KG1 (cell line): ENCODE data around the gene FSTL4.

Experiments used
- DNase-seq: peaks from one replicate; lab custom pipeline; 2025; lab: John Stamatoyannopoulos, UW

FSTL4 gene

DNA sequence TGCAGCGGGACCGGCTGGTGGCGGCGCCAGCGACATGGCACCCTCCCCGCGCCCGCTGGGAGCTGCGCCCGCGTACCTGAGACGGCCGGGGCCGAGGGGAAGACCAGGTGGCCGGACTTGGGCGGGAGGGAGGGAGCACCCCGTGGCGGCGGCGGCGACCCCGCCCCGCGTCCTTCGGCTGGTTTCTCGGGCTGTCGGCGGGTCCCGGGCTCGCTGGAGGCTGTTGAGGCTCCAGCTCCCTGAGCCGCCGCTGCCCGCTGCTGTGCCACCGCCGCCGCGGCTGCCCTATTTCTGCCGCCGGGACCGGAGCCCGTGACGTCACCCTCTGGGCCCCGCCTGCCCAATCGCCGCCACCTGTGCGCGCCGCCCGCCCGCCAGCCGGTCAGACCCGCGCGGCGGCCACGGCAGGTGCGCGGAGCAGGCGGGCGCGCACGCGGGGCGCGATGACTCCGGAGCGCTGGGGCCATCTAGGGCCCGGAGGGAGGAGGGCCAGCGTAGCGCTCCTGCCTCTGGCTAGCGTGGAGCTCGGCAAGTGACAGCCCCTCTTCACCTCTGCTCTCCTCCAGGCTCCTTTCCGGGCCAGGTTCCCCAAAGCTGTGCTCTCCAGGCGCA lies at the start of gene FSTL4:
TSS of gene FSTL4 (minus strand) at position 293 of the 612 bp plus-strand sequence.
- no peak for DNase-seq

DNA sequence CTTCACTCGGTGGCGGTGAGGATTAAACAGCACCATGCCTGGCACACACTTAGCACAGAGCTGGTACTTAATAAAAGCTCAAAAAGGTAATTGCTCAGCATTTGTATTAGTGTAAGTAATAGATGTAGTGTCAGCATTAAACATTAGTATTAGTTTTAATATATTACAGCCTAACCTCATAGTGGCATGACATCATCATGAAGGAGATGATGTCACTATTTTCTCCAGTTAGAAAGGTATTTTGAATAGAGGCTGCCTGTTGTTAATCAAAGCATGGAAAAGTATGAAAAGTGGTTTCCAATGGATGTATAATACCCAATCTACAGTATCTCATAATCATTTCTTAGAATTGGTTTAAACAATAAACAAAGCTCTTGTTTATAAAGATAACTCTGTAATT lies 49.0 kb upstream of the FSTL4 start:
- DNase-seq = no peak

DNA sequence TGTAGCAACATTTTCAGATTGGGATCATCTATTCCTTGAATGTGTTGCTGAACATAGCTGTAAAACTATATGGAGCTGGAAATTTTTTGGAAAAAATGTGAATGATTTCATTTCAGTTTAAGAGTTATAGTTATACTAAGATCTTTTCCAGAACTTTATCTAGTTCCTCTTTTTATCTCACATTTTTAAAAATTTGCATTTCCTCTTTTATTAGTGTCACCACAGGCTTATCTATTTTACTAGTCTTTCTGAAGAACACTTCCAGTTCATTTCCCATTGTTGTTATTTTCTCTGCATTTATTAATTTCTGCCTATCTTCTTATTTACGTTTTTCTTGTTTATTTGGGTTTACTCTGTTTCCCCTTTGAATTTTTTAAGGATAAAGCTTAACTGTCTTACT lies 46.0 kb upstream of the FSTL4 start:
- DNase-seq = no peak

DNA sequence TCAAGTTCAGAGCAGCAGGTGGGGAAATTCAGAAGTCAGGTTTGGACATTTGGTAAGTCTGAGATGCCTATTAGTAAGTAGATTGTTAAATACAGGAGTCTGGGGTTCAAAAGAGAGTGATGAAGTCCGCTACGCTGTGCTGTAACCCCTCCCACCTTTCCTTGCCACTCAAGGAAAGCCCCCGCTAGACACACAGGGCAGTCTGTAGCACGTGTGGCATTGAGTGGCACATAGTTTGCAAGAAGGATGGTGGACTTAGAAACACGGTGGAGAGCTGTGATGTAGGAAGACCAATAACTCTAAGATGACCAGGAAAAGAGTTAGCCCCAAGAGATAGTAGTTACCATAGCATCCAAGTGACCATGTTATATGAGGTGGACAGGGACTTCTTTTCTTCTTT lies 44.7 kb upstream of the FSTL4 start:
- DNase-seq = no peak

DNA sequence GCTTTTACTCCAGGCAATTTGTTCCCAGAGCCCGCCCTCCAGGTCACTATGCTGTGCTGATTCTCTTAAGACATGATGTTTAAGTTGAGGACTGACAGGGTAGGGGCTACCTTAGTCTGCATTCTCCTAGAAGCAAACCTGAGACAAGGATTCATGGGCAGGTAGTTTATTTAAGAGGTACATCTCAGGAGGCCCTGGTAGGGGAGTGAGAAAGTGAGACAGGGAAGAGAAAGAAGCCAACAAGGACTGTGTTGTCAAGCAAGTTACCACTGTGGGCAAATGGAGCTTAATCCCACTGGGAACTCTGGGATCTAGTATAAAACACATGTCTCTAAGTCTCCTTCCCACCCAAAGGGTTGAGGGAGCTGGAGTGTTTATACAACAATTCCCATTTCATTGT lies 43.6 kb upstream of the FSTL4 start:
- DNase-seq = no peak

DNA sequence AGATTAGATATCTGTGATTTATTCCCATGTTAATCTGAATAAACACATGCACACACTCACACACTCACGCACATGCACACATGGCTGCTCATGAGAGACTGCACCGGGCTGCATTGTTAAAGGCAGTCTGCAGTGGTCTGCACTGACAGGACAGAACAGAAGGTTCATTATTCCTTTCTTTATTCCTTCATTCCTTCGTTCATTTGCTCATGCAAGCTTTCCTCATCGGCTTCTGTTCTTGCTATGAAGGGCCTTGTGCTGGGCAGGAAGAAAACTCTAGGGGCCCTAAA lies 41.4 kb upstream of the FSTL4 start:
- no peak for DNase-seq

DNA sequence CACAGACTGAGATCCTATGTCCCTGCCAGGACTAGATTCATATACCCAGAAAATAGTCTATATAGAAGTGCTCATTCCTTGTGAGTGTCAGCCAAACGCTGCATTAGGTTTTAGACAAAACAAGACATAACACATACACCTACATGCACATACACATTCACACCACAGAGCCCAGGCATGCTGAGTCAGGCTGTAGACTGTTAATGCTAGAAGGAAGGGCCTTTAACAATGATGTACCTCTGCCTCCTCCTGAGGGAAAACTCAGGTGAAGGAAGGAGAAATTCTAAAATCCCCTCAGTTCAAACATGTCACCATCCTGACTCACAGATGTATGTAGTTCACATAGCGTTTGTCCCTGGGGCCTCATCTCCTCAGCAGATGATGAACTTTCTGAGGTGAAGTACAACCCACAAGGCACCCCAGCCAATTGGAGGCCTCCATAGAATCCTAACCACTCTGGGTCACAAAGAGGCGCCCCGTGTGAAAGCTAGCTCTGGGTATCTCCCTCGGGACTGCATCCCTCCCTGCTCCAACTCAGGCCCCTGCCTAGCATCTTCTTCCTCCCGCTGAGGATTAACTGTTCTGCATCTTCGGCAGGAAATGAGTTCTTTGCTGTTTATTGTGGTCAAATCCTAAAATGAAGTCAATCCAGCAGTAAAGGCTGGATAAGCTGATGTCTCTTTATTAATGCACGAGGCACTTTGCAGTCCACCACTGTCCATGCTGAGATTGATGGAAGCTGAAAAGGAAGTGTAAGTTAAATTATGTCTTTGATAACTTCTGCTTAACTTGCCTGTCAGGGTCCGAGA lies 40.8 kb upstream of the FSTL4 start:
- DNase-seq = no peak

DNA sequence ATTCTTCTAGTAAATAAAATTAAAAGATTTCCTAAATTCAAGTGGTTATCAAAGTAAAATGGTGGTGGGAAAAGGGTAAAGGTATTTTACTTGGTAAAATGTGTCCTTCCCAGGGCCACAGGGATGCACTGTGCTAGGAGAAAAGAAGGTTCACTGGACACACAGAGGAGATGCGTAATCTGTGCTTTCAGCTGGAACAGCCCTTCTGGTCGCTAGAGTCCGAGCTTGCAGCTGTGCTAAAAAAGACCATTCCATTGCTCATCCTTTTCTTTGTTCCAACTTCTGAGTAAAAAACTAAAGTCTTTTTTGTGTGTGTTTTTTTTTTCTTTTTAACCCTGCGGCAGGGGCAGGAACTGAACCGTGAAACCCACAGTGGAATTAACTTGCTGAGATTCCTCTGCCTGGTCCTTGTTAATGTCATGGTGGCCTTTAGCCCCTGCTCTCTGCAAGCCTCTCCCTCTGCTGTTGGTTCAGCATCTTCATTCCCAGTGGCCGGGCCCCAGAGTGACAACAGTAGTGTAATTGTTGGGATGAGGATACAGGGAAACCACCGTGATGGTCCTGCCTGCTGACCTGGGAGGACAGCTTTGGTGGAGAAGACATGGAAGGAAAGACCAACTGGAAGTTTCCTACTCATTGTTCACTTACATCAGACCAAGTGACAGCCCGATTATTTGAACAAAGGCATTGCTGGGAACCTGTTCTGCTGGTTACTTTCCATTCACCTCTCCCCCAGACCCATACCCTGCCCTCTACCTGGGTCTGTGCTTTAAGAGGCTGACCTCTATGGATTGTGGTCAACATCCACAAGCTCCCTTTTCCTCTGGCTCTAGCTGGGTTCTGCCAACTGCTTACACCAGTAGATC lies 31.9 kb upstream of the FSTL4 start:
- no peak for DNase-seq

DNA sequence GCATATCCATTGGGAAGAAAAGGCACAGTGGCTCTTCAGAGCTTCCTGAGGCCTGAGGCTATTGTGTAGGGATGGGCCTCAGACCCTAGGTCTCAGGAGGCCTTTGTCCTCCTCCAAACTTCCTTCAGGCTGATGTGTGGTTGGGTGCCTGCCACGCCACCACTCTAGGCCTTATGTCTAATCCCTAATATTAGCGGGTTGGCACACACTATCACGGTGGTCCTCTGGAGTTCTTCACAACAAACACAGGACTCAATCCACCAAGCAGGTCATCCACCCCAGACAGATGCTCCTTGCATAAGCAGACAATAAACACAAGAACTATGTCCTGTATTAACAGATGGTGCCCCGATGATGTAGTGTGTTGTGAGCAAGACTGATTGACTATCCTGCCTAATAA lies 31.0 kb upstream of the FSTL4 start:
- DNase-seq = no peak

DNA sequence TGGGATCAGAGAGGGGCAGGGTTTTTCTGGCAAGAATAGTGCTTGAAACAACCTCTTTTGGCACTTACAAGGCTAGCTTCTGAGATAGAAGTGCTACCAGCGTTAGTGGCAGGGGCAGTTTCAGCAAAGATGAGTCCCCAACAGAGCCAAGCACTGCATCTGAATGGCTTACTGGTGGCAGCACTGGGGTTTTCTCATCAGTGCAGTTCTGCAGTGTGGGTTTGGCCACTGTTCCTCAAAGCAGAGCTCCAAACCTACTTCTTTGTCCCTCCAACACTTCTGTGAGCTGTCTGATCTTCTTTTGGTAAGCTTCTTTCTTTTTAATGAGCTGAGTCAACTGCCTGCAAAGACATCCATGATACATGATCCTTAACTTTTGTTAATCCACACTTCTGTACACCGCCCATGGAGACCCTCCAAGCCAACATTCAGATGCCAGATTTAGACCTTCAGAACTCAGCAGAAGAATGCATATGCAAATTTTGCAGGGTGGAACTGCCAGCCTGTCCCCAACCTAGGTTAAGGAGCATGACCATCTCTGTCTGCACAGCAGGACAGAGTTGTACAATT lies 29.9 kb upstream of the FSTL4 start:
- no peak for DNase-seq

DNA sequence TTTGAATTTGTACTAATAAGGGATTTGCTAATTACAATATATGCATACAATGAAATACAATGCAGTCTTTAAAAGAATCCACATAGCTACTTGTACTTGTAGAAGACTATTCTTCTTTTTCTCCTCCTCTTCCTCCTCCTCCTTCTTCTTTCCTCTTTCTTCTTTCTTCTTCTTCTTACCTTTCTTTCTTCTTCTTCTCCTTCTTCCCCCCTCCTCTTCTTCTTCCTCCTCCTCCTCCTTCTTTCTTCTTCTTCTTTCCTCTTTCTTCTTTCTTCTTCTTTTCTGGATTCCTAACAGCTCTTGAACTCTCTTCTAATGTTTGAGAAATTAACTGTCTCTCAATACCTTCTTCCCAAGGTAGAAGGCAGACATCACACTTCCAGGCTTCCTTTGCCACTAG lies 29.3 kb upstream of the FSTL4 start:
- DNase-seq = no peak

DNA sequence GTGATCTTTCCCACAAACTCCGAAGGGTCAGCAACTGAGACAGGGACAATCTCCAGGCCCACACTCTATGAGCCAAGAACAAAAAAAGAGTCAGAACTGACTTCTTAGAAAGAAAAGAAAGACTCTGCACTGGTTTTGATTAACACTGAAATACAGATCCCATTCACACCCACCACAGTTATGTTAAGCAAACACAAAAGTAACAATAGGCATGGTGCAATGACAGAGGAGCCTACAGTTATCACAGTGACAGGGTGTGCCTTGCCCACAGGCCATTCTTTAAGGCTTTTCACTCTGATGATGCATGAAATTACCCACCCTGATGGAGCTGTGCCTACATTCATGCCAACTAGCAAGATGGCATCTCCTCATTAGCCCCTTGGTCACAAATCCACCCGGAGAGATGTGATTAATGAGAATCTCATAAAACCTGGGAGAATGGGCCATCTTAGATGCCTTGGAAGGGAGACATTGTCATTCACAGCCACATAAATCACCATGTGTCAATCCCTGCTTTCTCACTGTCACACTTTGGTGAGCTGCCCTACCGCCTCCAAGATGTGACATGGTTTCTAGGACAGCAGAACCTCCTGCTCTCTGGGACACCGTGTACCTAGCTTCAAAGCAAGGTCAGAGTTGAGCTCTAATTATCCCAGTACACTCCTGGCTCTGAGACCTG lies 27.6 kb upstream of the FSTL4 start:
- no peak for DNase-seq

DNA sequence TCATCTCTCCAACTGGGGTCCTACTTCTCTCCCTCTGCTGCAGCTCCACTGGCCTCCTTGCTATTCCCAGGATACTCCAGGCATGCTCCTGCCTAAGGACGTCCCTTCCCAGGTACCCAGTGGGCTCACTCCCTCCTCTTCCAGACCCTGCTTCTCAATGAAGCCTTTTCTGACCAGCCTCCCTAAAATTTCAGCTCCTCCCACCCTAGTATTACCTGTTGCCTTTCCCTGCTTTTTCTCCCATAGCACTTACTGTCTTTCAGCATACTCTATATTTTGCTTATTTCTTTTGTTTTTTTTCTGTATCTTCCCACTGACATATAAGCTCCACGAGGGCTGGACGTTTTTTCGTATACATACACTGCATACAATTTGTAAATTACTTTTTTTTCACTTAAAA lies 26.1 kb upstream of the FSTL4 start:
- no peak for DNase-seq

DNA sequence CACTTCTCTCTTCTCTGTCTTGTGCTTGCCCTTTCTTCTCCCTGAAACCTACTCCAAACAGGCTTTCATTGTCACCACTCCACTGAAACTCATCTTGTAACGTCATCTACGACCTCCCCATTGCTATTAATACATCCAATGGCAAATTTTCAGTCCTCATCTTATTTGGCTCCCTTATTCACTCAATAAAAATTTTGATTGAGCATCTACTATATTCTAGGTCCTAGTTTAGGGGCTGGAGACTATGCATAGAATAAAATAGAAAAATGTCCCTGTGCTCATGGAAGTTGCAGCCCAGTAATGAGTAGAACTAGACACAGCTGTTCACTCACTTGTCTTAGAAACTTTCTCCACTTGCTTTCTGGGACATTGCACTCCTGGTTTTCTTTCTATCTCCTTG lies 24.9 kb upstream of the FSTL4 start:
- no peak for DNase-seq

DNA sequence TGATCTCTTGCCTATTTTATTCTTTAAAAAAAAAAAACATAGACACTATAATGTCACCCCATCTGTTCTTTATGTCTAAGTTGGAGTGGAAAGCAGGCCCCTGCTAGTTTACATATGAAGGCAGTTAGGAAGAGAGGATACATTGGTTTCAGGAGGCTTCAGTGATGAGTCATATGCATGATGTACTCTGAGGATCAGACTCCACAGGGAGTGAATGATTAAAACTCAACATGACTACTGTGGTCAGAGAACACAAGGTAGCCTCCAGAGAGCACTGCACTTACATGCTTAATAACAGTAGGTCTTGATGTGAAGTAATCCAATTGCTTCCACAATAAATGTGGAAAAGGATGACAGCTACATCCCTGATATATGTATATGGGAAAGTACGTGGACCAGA lies 22.7 kb upstream of the FSTL4 start:
- no peak for DNase-seq

DNA sequence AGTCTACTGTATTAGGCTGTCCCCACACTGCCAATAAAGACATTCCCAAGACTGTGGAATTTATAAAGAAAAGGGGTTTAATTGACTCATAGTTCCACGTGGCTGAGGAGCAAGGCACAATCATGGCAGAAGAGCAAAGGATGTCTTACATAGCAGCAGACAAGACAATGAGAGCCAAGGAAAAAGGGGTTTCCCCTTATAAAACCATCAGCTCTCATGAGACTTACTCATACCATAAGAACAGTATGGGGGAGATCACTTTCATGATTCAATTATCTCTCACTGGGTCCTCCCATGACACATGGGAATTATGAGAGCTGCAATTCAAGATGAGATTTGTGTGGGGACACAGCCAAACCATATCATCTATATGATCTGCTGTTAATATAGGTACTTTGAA lies 14.8 kb upstream of the FSTL4 start:
- no peak for DNase-seq

DNA sequence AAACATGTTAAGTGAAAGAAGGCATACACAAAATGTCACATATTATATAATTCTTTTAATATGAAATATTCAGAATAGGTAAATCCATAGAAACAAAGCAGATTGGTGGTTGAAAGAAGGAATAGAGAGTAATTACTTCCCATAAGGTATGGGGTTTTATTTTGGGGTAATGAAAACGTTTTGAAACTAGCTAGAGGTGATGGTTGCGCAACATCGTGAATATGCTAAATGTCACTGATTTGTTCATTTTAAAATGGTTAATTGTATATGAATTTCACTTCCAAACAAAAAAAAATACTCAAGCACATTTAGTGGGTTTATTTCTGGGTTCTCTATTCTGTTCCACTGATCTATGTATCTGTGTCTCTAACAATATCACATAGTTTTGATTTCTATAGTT lies 12.0 kb upstream of the FSTL4 start:
- no peak for DNase-seq

DNA sequence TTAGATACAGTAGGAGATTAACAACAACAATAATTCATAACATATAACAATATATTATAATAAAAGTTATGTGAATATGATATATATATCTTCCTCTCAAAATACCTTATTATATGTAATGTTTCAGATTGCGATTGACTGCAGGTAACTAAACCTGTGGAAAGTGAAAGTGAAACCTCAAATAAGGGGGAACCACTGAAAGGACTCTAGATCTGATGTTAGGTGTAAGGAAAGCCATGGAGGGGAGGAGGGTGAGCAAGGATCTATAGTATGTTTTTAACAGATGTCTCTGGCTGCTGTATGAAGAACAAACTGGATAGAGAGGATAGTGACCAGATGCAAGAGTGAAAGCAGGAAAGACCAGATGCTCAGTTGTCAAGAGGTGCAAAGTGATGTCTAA lies 5.8 kb upstream of the FSTL4 start:
- no peak for DNase-seq

DNA sequence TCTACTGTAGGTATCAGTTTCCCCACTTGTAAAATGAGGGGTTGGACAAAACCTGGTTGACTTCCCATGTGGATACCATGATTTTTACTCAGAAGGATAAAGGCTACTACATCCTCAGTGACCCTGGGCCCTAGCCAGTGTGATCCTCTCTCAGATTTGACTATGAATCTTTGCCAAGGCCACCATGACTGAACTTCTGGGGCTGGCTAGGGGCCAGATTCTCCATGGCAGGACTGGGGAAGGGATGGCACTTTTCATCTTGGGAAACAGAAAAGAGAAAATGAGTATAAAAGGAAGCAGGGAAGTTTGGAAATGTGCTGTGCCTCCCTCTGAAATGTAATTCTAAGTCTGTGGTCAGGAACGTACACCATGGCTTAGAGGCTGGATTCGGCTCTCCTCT lies 1.4 kb upstream of the FSTL4 start:
- no peak for DNase-seq

DNA sequence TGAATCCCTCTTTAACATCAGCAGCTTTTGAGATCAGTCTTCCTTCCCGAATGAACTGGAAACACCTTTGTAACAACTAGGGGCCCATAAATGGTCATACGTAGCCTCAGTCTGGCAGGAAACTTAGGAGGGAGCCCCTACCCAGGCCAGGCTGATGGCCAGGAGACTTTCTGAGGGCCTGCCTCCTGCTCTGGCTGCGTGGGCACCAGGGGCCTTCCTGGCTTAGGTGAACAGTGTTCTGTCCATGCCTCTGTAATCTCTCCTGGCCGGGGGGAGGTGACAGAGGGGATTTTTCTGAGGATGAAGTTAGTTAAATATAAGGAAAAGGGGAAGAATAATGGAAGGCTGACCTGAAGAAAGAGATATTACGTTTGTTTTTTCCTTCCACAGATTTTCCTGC lies 843 bp upstream of the FSTL4 start:
- no peak for DNase-seq

DNA sequence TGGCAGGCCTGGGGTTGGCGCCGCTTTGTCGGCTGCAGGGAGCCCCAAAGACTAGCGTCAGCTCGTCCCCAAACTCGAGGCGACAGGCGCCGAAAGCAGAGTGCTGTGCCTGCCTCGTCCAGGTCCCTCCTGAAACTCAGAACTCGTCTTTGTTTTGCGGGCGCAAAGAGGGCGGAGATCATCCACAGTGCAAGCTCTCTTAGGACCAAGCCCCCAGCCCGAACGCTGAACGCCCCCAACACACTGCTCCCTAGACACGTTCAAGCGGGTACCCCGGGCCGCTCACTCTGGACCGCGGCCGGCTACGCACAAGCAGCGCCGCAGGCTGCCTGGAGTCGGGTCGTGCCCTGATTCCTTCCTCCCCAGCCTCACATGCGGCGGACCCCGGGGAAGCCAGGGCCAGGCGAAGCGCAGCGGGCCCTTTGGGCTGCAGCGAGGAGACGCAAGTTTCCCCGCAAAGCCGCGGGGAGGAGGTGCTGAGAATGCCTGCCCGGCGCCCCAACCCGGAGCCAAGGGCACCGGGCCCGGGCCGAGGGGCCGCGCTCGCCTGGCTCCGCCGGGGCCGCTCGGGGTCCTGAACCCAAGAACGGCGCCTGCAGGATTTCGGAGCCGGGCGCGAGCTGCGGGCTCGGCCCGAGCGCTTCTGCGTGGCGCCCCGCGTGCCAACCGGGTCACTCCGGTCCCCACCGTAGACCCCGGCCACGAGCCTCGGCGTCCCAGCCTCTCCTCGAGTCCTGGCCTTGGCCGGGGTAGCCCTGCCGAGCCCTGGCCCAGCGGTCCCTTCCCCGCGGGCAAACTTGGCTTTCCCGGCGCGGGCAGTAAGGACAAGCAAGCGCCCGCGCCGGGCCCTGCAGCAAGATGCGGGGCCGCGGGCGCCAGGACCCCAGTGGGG lies 738 bp downstream of the FSTL4 start:
- DNase-seq = no peak
